Skeletal muscle tissue (tissue), 4 donors: ENCODE results near the gene ZNF93. TPM values are rescaled to one million over a fixed set of nuclear protein-coding genes. Genes with fewer than 3 reads are reported as not detected.
"Not testable (repeated sequence)": the region's sequence is repeated elsewhere in the genome, so short reads cannot be mapped to it uniquely, and the experiment has no call there.

ENCODE experiments used
- H3K27ac ChIP-seq: one replicate; pipeline ENCODE4 v1.7.0; 2013; ENCODE audit warnings: mild to moderate bottlenecking, low read depth, low read length, inconsistent platforms
- H3K27me3 ChIP-seq, 3 donors: one replicate each; pipeline ENCODE4 v1.7.0; 2013; ENCODE audit warnings: low read length in 3 of 3; ENCODE audit not compliant: control insufficient read depth in 3 of 3, insufficient read depth in 3 of 3
- H3K36me3 ChIP-seq, 3 donors: one replicate each; pipeline ENCODE4 v1.7.0; 2013; ENCODE audit warnings: low read length in 3 of 3; ENCODE audit not compliant: control insufficient read depth in 3 of 3, insufficient read depth in 3 of 3
- H3K4me1 ChIP-seq, 3 donors: one replicate each; pipeline ENCODE4 v1.7.0; 2013; ENCODE audit warnings: low read length in 3 of 3, mild to moderate bottlenecking in 3 of 3; ENCODE audit not compliant: control insufficient read depth in 3 of 3, insufficient read depth in 3 of 3
- H3K4me3 ChIP-seq, 3 donors: one replicate each; pipeline ENCODE4 v1.7.0; 2013; ENCODE audit warnings: low read length in 3 of 3
- H3K9ac ChIP-seq, 3 donors: one replicate each; pipeline ENCODE4 v1.7.0; 2013; ENCODE audit warnings: low read length in 3 of 3, mild to moderate bottlenecking in 3 of 3, moderate library complexity in 2 of 3, low read depth in 1 of 3
- H3K9me3 ChIP-seq, 3 donors: one replicate each; pipeline ENCODE4 v1.7.0; 2013; ENCODE audit warnings: low read length in 3 of 3; ENCODE audit not compliant: control insufficient read depth in 3 of 3
- total RNA-seq: library from RNA; depleted of rRNA; stranded (reverse); fragments of >200 nt; gene quantifications from one replicate; pipeline ENCODE4 v1.2.3, GENCODE V29; 2014
- donor health status: Osteomylitis.

ZNF93 gene
- total RNA-seq, 1 donor from 2014 or later = 7.3 TPM

DNA sequence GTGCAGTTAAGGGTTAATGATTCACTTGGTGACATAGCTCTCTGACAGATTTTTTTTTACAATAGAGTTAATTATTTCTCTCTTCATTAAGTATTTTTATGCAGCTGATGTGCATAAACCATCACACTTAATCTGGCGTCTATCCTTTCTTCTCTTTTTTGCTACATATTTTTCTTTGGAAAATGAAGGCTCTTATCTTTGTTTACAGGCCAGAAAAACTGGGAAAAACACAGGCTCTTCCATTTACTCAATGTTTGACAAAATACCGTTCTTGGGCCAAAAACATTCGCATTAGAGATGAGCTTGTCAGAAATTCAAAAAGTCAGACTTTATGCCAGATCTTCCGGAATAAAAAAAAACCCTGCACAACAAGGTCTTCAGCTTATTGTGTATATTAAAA, 23.0 kb upstream of the ZNF93 start:
- no peaks in the 10 kb centered on the region for H3K4me1 ChIP-seq
- H3K27ac ChIP-seq = no peak overlapping the region
- no peaks in the 10 kb centered on the region for H3K9me3 ChIP-seq
- H3K27me3 ChIP-seq = no peaks in the 10 kb centered on the region
- H3K36me3 ChIP-seq = peaks cover 7 to 19% (median 17%) of the 10 kb centered on the region in 3 donors
- H3K9ac ChIP-seq = no peak overlapping the region
- no peak overlapping the region for H3K4me3 ChIP-seq

- H3K27me3 ChIP-seq = no peaks in the 10 kb centered on the region
- no peak overlapping the region for H3K4me3 ChIP-seq
- no peak overlapping the region for H3K9ac ChIP-seq
- H3K27ac ChIP-seq = no peak overlapping the region
- no peaks in the 10 kb centered on the region for H3K4me1 ChIP-seq
- peaks cover 12 to 27% (median 26%) of the 10 kb centered on the region in 3 donors for H3K36me3 ChIP-seq
- peaks cover 0 to 3% (median 0%) of the 10 kb centered on the region in 3 donors for H3K9me3 ChIP-seq
Measured at GRCh38 chr19:19884583-19884982, 16.2 kb upstream of the ZNF93 start.

DNA sequence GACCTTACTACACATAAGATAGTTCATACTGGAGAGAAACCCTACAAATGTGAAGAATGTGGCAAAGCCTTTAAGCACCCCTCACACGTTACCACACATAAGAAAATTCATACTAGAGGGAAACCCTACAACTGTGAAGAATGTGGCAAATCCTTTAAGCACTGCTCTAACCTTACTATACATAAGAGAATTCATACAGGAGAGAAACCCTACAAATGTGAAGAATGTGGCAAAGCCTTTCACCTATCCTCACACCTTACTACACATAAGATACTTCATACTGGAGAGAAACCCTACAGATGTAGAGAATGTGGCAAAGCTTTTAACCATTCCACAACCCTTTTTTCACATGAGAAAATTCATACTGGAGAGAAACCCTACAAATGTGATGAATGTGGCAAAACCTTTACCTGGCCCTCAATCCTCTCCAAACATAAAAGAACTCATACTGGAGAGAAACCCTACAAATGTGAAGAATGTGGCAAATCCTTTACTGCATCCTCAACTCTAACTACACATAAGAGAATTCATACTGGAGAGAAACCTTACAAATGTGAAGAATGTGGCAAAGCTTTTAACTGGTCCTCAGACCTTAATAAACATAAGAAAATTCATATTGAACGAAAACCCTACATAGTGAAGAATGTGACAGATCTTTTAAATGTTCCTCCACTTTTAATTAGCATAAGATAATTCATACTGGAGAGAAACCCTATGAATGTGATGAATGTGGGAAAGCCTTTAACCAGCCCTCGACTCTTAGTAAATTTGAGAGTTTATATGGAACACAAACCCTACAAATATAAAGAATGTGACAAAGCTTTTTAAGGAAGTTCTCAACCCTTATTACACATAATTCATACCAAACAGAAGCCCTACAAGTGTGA, 8.4 kb upstream of the ZNF93 start:
- H3K36me3 ChIP-seq = peaks cover 20 to 37% (median 25%) of the 10 kb centered on the region in 3 donors
- peaks cover 6 to 25% (median 21%) of the 10 kb centered on the region in 3 donors for H3K9me3 ChIP-seq

DNA sequence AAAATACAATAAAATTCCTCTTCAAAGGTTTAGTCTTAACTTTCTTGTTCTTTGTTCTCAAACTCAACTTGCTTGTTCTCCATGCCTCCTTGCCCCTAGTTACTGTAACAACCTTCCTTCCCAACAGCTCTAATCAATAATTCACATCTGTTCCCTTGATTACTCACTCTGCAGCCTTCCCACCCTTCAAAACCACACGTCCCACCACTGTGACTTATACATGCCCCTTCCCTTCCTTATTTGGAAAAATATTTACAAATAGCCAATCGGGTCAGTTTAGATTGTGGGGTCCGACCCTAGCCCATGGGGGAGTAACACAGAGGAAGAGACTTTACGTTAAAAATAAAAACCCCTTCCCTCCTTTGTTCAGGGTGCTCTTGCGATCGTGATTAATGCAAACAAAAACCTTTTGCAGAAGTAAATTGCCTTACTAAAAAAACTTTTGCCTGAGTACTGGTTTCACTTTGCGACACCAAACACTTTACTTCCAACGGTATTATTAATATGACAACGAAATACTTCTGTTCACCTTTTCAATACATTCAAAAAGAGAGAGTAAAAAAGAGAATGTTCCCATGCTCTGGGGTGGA, 512 bp upstream of the ZNF93 start:
- H3K9me3 ChIP-seq = peaks cover 2 to 6% (median 3%) of the 10 kb centered on the region in 3 donors
- no peaks in the 10 kb centered on the region for H3K27me3 ChIP-seq
- H3K9ac ChIP-seq = peak overlapping the region; percentile 66 to 84 (median 75)
- peak overlapping the region; percentile 42 for H3K27ac ChIP-seq
- H3K4me3 ChIP-seq = peak overlapping the region; percentile 83 to 93 (median 85)
- peaks cover 0 to 12% (median 6%) of the 10 kb centered on the region in 3 donors for H3K4me1 ChIP-seq
- H3K36me3 ChIP-seq = no peaks in the 10 kb centered on the region

More for the DNA sequence above, 8.4 kb upstream of the ZNF93 start:
- peak overlapping the region in 1 of 3 donors; percentile 20 for H3K4me3 ChIP-seq
- H3K27me3 ChIP-seq, H3K27ac ChIP-seq, H3K9ac ChIP-seq, H3K4me1 ChIP-seq: not testable (repeated sequence)

DNA sequence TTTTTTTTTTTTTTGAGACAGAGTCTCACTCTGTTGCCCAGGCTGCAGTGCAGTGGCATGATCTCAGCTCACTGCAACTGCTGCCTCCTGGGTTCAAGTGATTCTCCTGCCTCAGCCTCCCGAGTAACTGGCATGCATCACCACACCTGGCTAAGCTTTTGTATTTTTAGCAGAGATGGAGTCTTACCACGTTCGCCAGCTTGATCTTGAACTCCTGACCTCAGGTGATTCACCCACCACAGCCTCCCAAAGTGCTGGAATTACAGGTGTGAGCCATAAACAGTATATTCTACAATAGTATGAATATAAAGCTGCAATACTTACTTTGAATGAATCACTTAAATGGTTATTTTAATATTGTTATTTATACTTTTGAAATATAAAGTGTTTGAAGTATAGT, 6.8 kb downstream of the ZNF93 start:
- not testable (repeated sequence) for H3K9me3 ChIP-seq, H3K9ac ChIP-seq, H3K4me1 ChIP-seq, H3K4me3 ChIP-seq, H3K27me3 ChIP-seq, H3K36me3 ChIP-seq, H3K27ac ChIP-seq

- Histone ChIP-seq H3K36me3 (peaks cover 0 to 3% (median 0%) of the 10 kb centered on the region in 3 donors), H3K9ac (no peak overlapping the region), H3K9me3 (no peaks in the 10 kb centered on the region), H3K4me1 (no peaks in the 10 kb centered on the region), H3K4me3 (no peak overlapping the region), H3K27ac (no peak overlapping the region), H3K27me3 (no peaks in the 10 kb centered on the region)
Measured at GRCh38 chr19:19909654-19910053, 8.9 kb downstream of the ZNF93 start.

GRCh38 chr19:19911150-19911549, 10.4 kb downstream of the ZNF93 start:
- no peaks in the 10 kb centered on the region for H3K27me3 ChIP-seq
- H3K9me3 ChIP-seq = no peaks in the 10 kb centered on the region
- H3K9ac ChIP-seq = no peak overlapping the region
- H3K4me1 ChIP-seq = no peaks in the 10 kb centered on the region
- no peak overlapping the region for H3K27ac ChIP-seq
- no peak overlapping the region for H3K4me3 ChIP-seq
- peaks cover 0 to 3% (median 0%) of the 10 kb centered on the region in 3 donors for H3K36me3 ChIP-seq

GRCh38 chr19:19914596-19914995, 13.8 kb downstream of the ZNF93 start:
- Histone ChIP-seq H3K9me3 (no peaks in the 10 kb centered on the region), H3K27me3 (no peaks in the 10 kb centered on the region), H3K4me1 (no peaks in the 10 kb centered on the region), H3K36me3 (no peaks in the 10 kb centered on the region), H3K9ac (no peak overlapping the region), H3K4me3 (no peak overlapping the region), H3K27ac (no peak overlapping the region)

DNA sequence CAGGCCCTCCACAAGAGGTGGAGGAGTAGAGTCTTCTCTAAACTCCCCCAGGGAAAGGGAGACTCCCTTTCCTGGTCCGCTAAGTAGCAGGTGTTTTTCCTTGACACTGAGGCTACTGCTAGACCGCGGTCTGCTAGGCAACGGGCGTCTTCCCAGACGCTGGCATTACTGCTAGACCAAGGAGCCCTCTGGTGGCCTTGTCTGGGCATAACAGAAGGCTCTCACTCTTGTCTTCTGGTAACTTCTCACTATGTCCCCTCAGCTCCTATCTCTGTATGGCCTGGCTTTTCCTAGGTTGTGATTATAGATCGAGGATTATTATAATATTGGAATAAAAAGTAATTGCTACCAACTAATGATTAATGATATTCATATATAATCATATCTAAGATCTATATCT, 29.7 kb downstream of the ZNF93 start:
- not testable (repeated sequence) for H3K27me3 ChIP-seq, H3K4me3 ChIP-seq, H3K4me1 ChIP-seq, H3K9ac ChIP-seq, H3K27ac ChIP-seq
- peaks cover 5 to 11% (median 7%) of the 10 kb centered on the region in 3 donors for H3K9me3 ChIP-seq
- H3K36me3 ChIP-seq = peaks cover 4 to 14% (median 14%) of the 10 kb centered on the region in 3 donors
